HS-27A (cell line): ENCODE data around the gene FAS.
"Not testable (repeated sequence)": the region's sequence is repeated elsewhere in the genome, so short reads cannot be mapped to it uniquely, and the experiment has no call there.

ENCODE experiments used
- DNase-seq: peaks from one replicate; pipeline ENCODE4 v3.0.0-alpha.2; 2012; ENCODE audit warnings: low read depth, missing footprints

Gene FAS

GRCh38 chr10:88992921-88993524 lies 2.4 kb downstream of the FAS start:
- no peak for DNase-seq

GRCh38 chr10:88994019-88994418 lies 3.4 kb downstream of the FAS start:
- no peak for DNase-seq

GRCh38 chr10:88995156-88995876 lies 4.7 kb downstream of the FAS start:
- no peak for DNase-seq

- no peak for DNase-seq
Observed at GRCh38 chr10:88996927-88997326, 6.3 kb downstream of the FAS start.

GRCh38 chr10:88999625-89000024 lies 9.0 kb downstream of the FAS start:
- no peak for DNase-seq

GRCh38 chr10:89001024-89001728 lies 10.6 kb downstream of the FAS start:
- DNase-seq = no peak

GRCh38 chr10:89001729-89002072 lies 11.1 kb downstream of the FAS start:
- no peak for DNase-seq

GRCh38 chr10:89002226-89002978 lies 11.8 kb downstream of the FAS start:
- DNase-seq = no peak

GRCh38 chr10:89003344-89003743 lies 12.7 kb downstream of the FAS start:
- DNase-seq = no peak

GRCh38 chr10:89007129-89007893 lies 16.7 kb downstream of the FAS start:
- no peak for DNase-seq

GRCh38 chr10:89018700-89019346 lies 28.2 kb downstream of the FAS start:
- not testable (repeated sequence) for DNase-seq

GRCh38 chr10:89019569-89020327 lies 29.1 kb downstream of the FAS start:
- DNase-seq = no peak

- not testable (repeated sequence) for DNase-seq
Observed at GRCh38 chr10:89021526-89021925, 30.9 kb downstream of the FAS start.

GRCh38 chr10:89022734-89023133 lies 32.1 kb downstream of the FAS start:
- DNase-seq = no peak

- DNase-seq = no peak
Observed at GRCh38 chr10:89025453-89025852, 34.9 kb downstream of the FAS start.

- DNase-seq = no peak
Observed at GRCh38 chr10:89029181-89029580, 38.6 kb downstream of the FAS start.

- DNase-seq = peak; percentile 27
Observed at GRCh38 chr10:89029785-89030437, 39.3 kb downstream of the FAS start.

GRCh38 chr10:89030791-89031190 lies 40.2 kb downstream of the FAS start:
- DNase-seq = no peak

GRCh38 chr10:89032141-89032891 lies 41.7 kb downstream of the FAS start:
- no peak for DNase-seq
